A673 (cell line): ENCODE results near the gene TMEM92. TPM values are rescaled to one million over a fixed set of nuclear protein-coding genes. Genes with fewer than 3 reads are reported as not detected.

Experiments used
- BruUV-seq: library from RNA; stranded (reverse); fragments of 400-500 nt; replicated peaks from 2 replicates; lab custom pipeline; 2021; lab: Mats Ljungman, UMichigan
- CTCF ChIA-PET: fragments of 300-600 bp; sonication (Branson Sonifier 250); formaldehyde crosslinking; loops from one replicate; lab custom pipeline; 2022; ENCODE audit warnings: antibody characterized with exemption; lab: Charles Lee
- POLR2A ChIA-PET: fragments of 300-600 bp; sonication (Branson Sonifier 250); formaldehyde crosslinking; loops from one replicate; lab custom pipeline; 2022; ENCODE audit warnings: antibody characterized with exemption; ENCODE audit not compliant: low non-redundant PET; lab: Charles Lee
- DNase-seq: peaks from one replicate; pipeline ENCODE4 v3.0.0-alpha.2; 2015; ENCODE audit warnings: low spot score
- H3K27ac ChIP-seq: fragments of 200-600 bp; sonication (generic); 2 replicates; pipeline ENCODE4 v1.5.1; 2016; ENCODE audit warnings: mixed run types, low read depth, mild to moderate bottlenecking, mixed read lengths, antibody characterized with exemption, low read length; ENCODE audit not compliant: poor library complexity, severe bottlenecking
- H3K27me3 ChIP-seq: fragments of 200-600 bp; sonication (generic); replicated peaks from 2 replicates; pipeline ENCODE4 v1.6.1; 2017; ENCODE audit warnings: mixed run types, low read depth, mild to moderate bottlenecking, mixed read lengths, antibody characterized with exemption, low read length; ENCODE audit not compliant: insufficient read depth, poor library complexity
- H3K36me3 ChIP-seq: fragments of 200-600 bp; sonication (generic); 2 replicates; pipeline ENCODE4 v1.6.1; 2016; ENCODE audit warnings: mixed run types, mild to moderate bottlenecking, mixed read lengths, antibody characterized with exemption, low read length; ENCODE audit not compliant: insufficient read depth, poor library complexity, severe bottlenecking
- H3K4me1 ChIP-seq: fragments of 200-600 bp; sonication (generic); 2 replicates; pipeline ENCODE4 v1.6.1; 2017; ENCODE audit warnings: mixed run types, mild to moderate bottlenecking, mixed read lengths, antibody characterized with exemption, low read length; ENCODE audit not compliant: insufficient read depth, poor library complexity, severe bottlenecking
- H3K4me3 ChIP-seq: fragments of 200-600 bp; sonication (generic); 2 replicates; pipeline ENCODE4 v1.5.1; 2016; ENCODE audit warnings: low read depth, mixed run types, mild to moderate bottlenecking, mixed read lengths, low read length; ENCODE audit not compliant: poor library complexity, severe bottlenecking
- H3K9me3 ChIP-seq: fragments of 200-600 bp; sonication (generic); 2 replicates; pipeline ENCODE4 v1.6.1; 2016; ENCODE audit warnings: mixed run types, low read depth, mild to moderate bottlenecking, mixed read lengths, antibody characterized with exemption, low read length; ENCODE audit not compliant: poor library complexity, severe bottlenecking
- CTCF ChIP-seq: fragments of 300-800, 200-600 bp; sonication (generic); conservative IDR thresholded peaks from 2 replicates; pipeline ENCODE4 v1.5.1; 2017; ENCODE audit warnings: low read depth, mild to moderate bottlenecking, antibody characterized with exemption, low read length, moderate library complexity, mixed read lengths
- EZH2 ChIP-seq: fragments of 200-600 bp; sonication (generic); IDR thresholded peaks from 2 replicates; pipeline ENCODE4 v1.6.1; 2017; ENCODE audit warnings: borderline replicate concordance, low read depth, mild to moderate bottlenecking, mixed read lengths, antibody characterized with exemption, low read length; ENCODE audit not compliant: poor library complexity, severe bottlenecking
- intact Hi-C: fragments of 100-400 bp; cut with micrococcal nuclease; formaldehyde crosslinking; loops from one replicate; pipeline ENCODE4 v1.10.0; 2022; ENCODE audit not compliant: unreplicated experiment
- total RNA-seq: library from RNA; stranded (reverse); gene quantifications from 2 replicates; pipeline ENCODE4 v1.2.3, GENCODE V29; 2021

Gene TMEM92
- total RNA-seq, 1 experiment from 2014 or later = 0.19 TPM

GRCh38 chr17:50330151-50330775, 56.0 kb downstream of the TMEM92 start:
- no TSS peak for BruUV-seq
- DNase-seq = no peak
- Histone ChIP-seq H3K9me3 (no peaks in the 10 kb centered on the region), H3K36me3 (no peaks in the 10 kb centered on the region), H3K4me3 (no peak overlapping the region), H3K4me1 (peaks cover 8% of the 10 kb centered on the region), H3K27me3 (no peaks in the 10 kb centered on the region), H3K27ac (no peak overlapping the region)
- no peak for TF ChIP-seq EZH2
- TF ChIP-seq CTCF = no peak
- intact Hi-C loops = no loop called here
- CTCF ChIA-PET = no interaction called here
- POLR2A ChIA-PET = no interaction called here

Other genes starting within 250 kb of the TMEM92 start
- gene ITGA3, start 218.4 kb upstream of the TMEM92 start, total RNA-seq = 1.4 and 3.3 TPM in 2 replicates
- 20.4 and 31.6 TPM in 2 replicates for gene PDK2, start 179.1 kb upstream of the TMEM92 start, total RNA-seq
- gene SAMD14, start 144.3 kb upstream of the TMEM92 start, total RNA-seq = 45.0 and 51.4 TPM in 2 replicates
- gene PPP1R9B, start 123.8 kb upstream of the TMEM92 start, total RNA-seq = 61.3 and 68.4 TPM in 2 replicates
- not detected in 2 replicates for gene SGCA, start 108.5 kb upstream of the TMEM92 start, total RNA-seq
- gene COL1A1, start 72.8 kb upstream of the TMEM92 start, total RNA-seq = 24.6 and 44.7 TPM in 2 replicates
- gene XYLT2, start 71.7 kb downstream of the TMEM92 start, total RNA-seq = 15.8 and 23.1 TPM in 2 replicates
- gene MRPL27, start 98.7 kb downstream of the TMEM92 start, total RNA-seq = 85.6 and 89.4 TPM in 2 replicates
- gene EME1, start 98.8 kb downstream of the TMEM92 start, total RNA-seq = 31.9 and 44.0 TPM in 2 replicates
- gene LRRC59, start 123.1 kb downstream of the TMEM92 start, total RNA-seq = 177 and 178 TPM in 2 replicates
- 4.1 and 9.2 TPM in 2 replicates for gene ACSF2, start 151.8 kb downstream of the TMEM92 start, total RNA-seq
- gene CHAD, start 194.4 kb downstream of the TMEM92 start, total RNA-seq = 0.17 TPM in 1 of 2 replicates, not detected in the other
- 44.3 and 48.4 TPM in 2 replicates for gene RSAD1, start 204.4 kb downstream of the TMEM92 start, total RNA-seq
- 0.92 and 1.2 TPM in 2 replicates for gene MYCBPAP, start 234.0 kb downstream of the TMEM92 start, total RNA-seq